ENCODE measurements around the gene CD1C. TPM values are rescaled to one million over a fixed set of nuclear protein-coding genes. Genes with fewer than 3 reads are reported as not detected.
"Not testable (repeated sequence)": the region's sequence is repeated elsewhere in the genome, so short reads cannot be mapped to it uniquely, and the experiment has no call there.

Gene CD1C
- total RNA-seq, 1 donor from 2014 or later = not detected

- DNase-seq (ENCODE audit: low spot score in 2 of 2, unreplicated experiment in 2 of 2) = no peak
- H3K4me3 Mint-ChIP-seq = no peak overlapping the region
- no peak overlapping the region for H3K27ac Mint-ChIP-seq
- no peaks in the 10 kb centered on the region for H3K36me3 Mint-ChIP-seq
- H3K9me3 Mint-ChIP-seq = no peaks in the 10 kb centered on the region
- TF ChIP-seq CTCF (IDR thresholded peaks at IDR 0.05; ENCODE audit: unreplicated experiment) = no peak
- H3K4me1 Mint-ChIP-seq = peaks cover 6% of the 10 kb centered on the region
- H3K27me3 Mint-ChIP-seq (ENCODE audit: low read depth) = peaks cover 4% of the 10 kb centered on the region
Measured at GRCh38 chr1:158255656-158256055, 34.1 kb upstream of the CD1C start.

GRCh38 chr1:158256747-158257146, 33.0 kb upstream of the CD1C start:
- not testable (repeated sequence) for H3K4me1 Mint-ChIP-seq; H3K27ac Mint-ChIP-seq; H3K27me3 Mint-ChIP-seq (ENCODE audit: low read depth); DNase-seq (ENCODE audit: low spot score in 2 of 2, unreplicated experiment in 2 of 2); H3K9me3 Mint-ChIP-seq; H3K4me3 Mint-ChIP-seq; H3K36me3 Mint-ChIP-seq

- no peaks in the 10 kb centered on the region for H3K4me1 Mint-ChIP-seq
- peaks cover 11% of the 10 kb centered on the region for H3K27me3 Mint-ChIP-seq (ENCODE audit: low read depth)
- H3K4me3 Mint-ChIP-seq = no peak overlapping the region
- no peaks in the 10 kb centered on the region for H3K36me3 Mint-ChIP-seq
- DNase-seq (ENCODE audit: low spot score in 2 of 2, unreplicated experiment in 2 of 2) = no peak
- H3K9me3 Mint-ChIP-seq = no peaks in the 10 kb centered on the region
- no peak for TF ChIP-seq CTCF (IDR thresholded peaks at IDR 0.05; ENCODE audit: unreplicated experiment)
- H3K27ac Mint-ChIP-seq = no peak overlapping the region
Measured at GRCh38 chr1:158257888-158258287, 31.8 kb upstream of the CD1C start.

GRCh38 chr1:158259117-158259516, 30.6 kb upstream of the CD1C start:
- Mint-ChIP-seq H3K27me3 (ENCODE audit: low read depth) (peaks cover 11% of the 10 kb centered on the region), H3K9me3 (no peaks in the 10 kb centered on the region), H3K27ac (no peak overlapping the region), H3K36me3 (no peaks in the 10 kb centered on the region), H3K4me1 (no peaks in the 10 kb centered on the region), H3K4me3 (no peak overlapping the region)
- TF ChIP-seq CTCF (IDR thresholded peaks at IDR 0.05; ENCODE audit: unreplicated experiment) = no peak
- DNase-seq (ENCODE audit: low spot score in 2 of 2, unreplicated experiment in 2 of 2) = no peak

- Mint-ChIP-seq H3K27ac (no peak overlapping the region), H3K27me3 (ENCODE audit: low read depth) (no peaks in the 10 kb centered on the region), H3K9me3 (peaks cover 12% of the 10 kb centered on the region), H3K36me3 (no peaks in the 10 kb centered on the region), H3K4me1 (no peaks in the 10 kb centered on the region), H3K4me3 (no peak overlapping the region)
- DNase-seq (ENCODE audit: low spot score in 2 of 2, unreplicated experiment in 2 of 2) = no peak
- no peak for TF ChIP-seq CTCF (IDR thresholded peaks at IDR 0.05; ENCODE audit: unreplicated experiment)
Measured at GRCh38 chr1:158272681-158273080, 17.0 kb upstream of the CD1C start.

GRCh38 chr1:158274797-158275196, 14.9 kb upstream of the CD1C start:
- no peak overlapping the region for H3K4me3 Mint-ChIP-seq
- peaks cover 5% of the 10 kb centered on the region for H3K9me3 Mint-ChIP-seq
- H3K27me3 Mint-ChIP-seq (ENCODE audit: low read depth) = no peaks in the 10 kb centered on the region
- DNase-seq (ENCODE audit: low spot score in 2 of 2, unreplicated experiment in 2 of 2) = no peak
- H3K4me1 Mint-ChIP-seq = no peaks in the 10 kb centered on the region
- TF ChIP-seq CTCF (IDR thresholded peaks at IDR 0.05; ENCODE audit: unreplicated experiment) = no peak
- H3K27ac Mint-ChIP-seq = no peak overlapping the region
- no peaks in the 10 kb centered on the region for H3K36me3 Mint-ChIP-seq

- peaks cover 12% of the 10 kb centered on the region for H3K27me3 Mint-ChIP-seq (ENCODE audit: low read depth)
- not testable (repeated sequence) for H3K27ac Mint-ChIP-seq; H3K36me3 Mint-ChIP-seq; H3K4me1 Mint-ChIP-seq; H3K4me3 Mint-ChIP-seq; DNase-seq (ENCODE audit: low spot score in 2 of 2, unreplicated experiment in 2 of 2)
- peaks cover 15% of the 10 kb centered on the region for H3K9me3 Mint-ChIP-seq
Measured at GRCh38 chr1:158282421-158282820, 7.3 kb upstream of the CD1C start.

Data from mesothelial cell of epicardium (in vitro differentiated cells).